Activated T-cell treated with anti-CD3 and anti-CD28 coated beads, Interleukin-2, amount 50 U/mL, for 24 hours (primary cell): Measurements from ENCODE around the gene SMC4.

Experiments
- DNase-seq: peaks from one replicate; pipeline ENCODE4 v3.0.0-alpha.2; 2020
- H3K27ac Mint-ChIP-seq: 2 replicates; pipeline ENCODE4 v1.8.0; 2020; ENCODE audit warnings: mild to moderate bottlenecking, mixed read lengths
- H3K27me3 Mint-ChIP-seq: 2 replicates; pipeline ENCODE4 v1.8.0; 2020; ENCODE audit warnings: mixed read lengths
- H3K36me3 Mint-ChIP-seq: 2 replicates; pipeline ENCODE4 v1.8.0; 2020; ENCODE audit warnings: low read depth, mixed read lengths
- H3K4me1 Mint-ChIP-seq: 2 replicates; pipeline ENCODE4 v1.8.0; 2020; ENCODE audit warnings: low read depth, mixed read lengths
- H3K4me3 Mint-ChIP-seq: 2 replicates; pipeline ENCODE4 v1.8.0; 2020; ENCODE audit warnings: mild to moderate bottlenecking, moderate library complexity, mixed read lengths
- H3K9me3 Mint-ChIP-seq: 2 replicates; pipeline ENCODE4 v1.8.0; 2020; ENCODE audit warnings: mixed read lengths

Gene SMC4

GRCh38 chr3:160470181-160470580 is 70.7 kb downstream of the SMC4 start:
- H3K27ac Mint-ChIP-seq: no peak overlapping the region
- no peaks in the 10 kb centered on the region for H3K4me1 Mint-ChIP-seq
- no peaks in the 10 kb centered on the region for H3K36me3 Mint-ChIP-seq
- DNase-seq: no peak
- no peak overlapping the region for H3K4me3 Mint-ChIP-seq
- H3K27me3 Mint-ChIP-seq: peaks cover 16% of the 10 kb centered on the region
- peaks cover 15% of the 10 kb centered on the region for H3K9me3 Mint-ChIP-seq

- Mint-ChIP-seq H3K27me3 (peaks cover 23% of the 10 kb centered on the region), H3K4me1 (no peaks in the 10 kb centered on the region), H3K36me3 (no peaks in the 10 kb centered on the region), H3K9me3 (peaks cover 15% of the 10 kb centered on the region), H3K4me3 (no peak overlapping the region), H3K27ac (no peak overlapping the region)
- DNase-seq: no peak
These were observed 72.4 kb downstream of the SMC4 start for GRCh38 chr3:160471892-160472291.

- no peak for DNase-seq
- Mint-ChIP-seq H3K4me1 (no peaks in the 10 kb centered on the region), H3K27me3 (peaks cover 20% of the 10 kb centered on the region), H3K36me3 (no peaks in the 10 kb centered on the region), H3K4me3 (no peak overlapping the region), H3K27ac (no peak overlapping the region), H3K9me3 (peaks cover 15% of the 10 kb centered on the region)
These were observed 72.9 kb downstream of the SMC4 start for GRCh38 chr3:160472344-160472743.

- Mint-ChIP-seq H3K9me3 (peaks cover 15% of the 10 kb centered on the region), H3K4me1 (no peaks in the 10 kb centered on the region), H3K4me3 (no peak overlapping the region), H3K27me3 (peaks cover 22% of the 10 kb centered on the region), H3K36me3 (no peaks in the 10 kb centered on the region), H3K27ac (no peak overlapping the region)
- no peak for DNase-seq
These were observed 73.8 kb downstream of the SMC4 start for GRCh38 chr3:160473221-160473620.

- no peaks in the 10 kb centered on the region for H3K36me3 Mint-ChIP-seq
- H3K27me3 Mint-ChIP-seq: peaks cover 20% of the 10 kb centered on the region
- no peaks in the 10 kb centered on the region for H3K4me1 Mint-ChIP-seq
- H3K9me3 Mint-ChIP-seq: peaks cover 15% of the 10 kb centered on the region
- H3K27ac Mint-ChIP-seq: no peak overlapping the region
- no peak overlapping the region for H3K4me3 Mint-ChIP-seq
- DNase-seq: no peak
These were observed 74.5 kb downstream of the SMC4 start for GRCh38 chr3:160473978-160474377.

GRCh38 chr3:160474416-160474838 is 75.0 kb downstream of the SMC4 start:
- H3K27ac Mint-ChIP-seq: no peak overlapping the region
- H3K36me3 Mint-ChIP-seq: no peaks in the 10 kb centered on the region
- no peaks in the 10 kb centered on the region for H3K4me1 Mint-ChIP-seq
- DNase-seq: no peak
- H3K27me3 Mint-ChIP-seq: peaks cover 19% of the 10 kb centered on the region
- H3K9me3 Mint-ChIP-seq: peaks cover 15% of the 10 kb centered on the region
- no peak overlapping the region for H3K4me3 Mint-ChIP-seq

- no peaks in the 10 kb centered on the region for H3K4me1 Mint-ChIP-seq
- no peaks in the 10 kb centered on the region for H3K36me3 Mint-ChIP-seq
- no peak overlapping the region for H3K4me3 Mint-ChIP-seq
- H3K27me3 Mint-ChIP-seq: peaks cover 20% of the 10 kb centered on the region
- H3K9me3 Mint-ChIP-seq: peaks cover 9% of the 10 kb centered on the region
- DNase-seq: no peak
- no peak overlapping the region for H3K27ac Mint-ChIP-seq
These were observed 75.7 kb downstream of the SMC4 start for GRCh38 chr3:160475153-160475552.

- Mint-ChIP-seq H3K27ac (no peak overlapping the region), H3K4me3 (no peak overlapping the region), H3K27me3 (peaks cover 20% of the 10 kb centered on the region), H3K9me3 (peaks cover 6% of the 10 kb centered on the region), H3K4me1 (no peaks in the 10 kb centered on the region), H3K36me3 (no peaks in the 10 kb centered on the region)
- DNase-seq: no peak
These were observed 76.4 kb downstream of the SMC4 start for GRCh38 chr3:160475884-160476283.

GRCh38 chr3:160477750-160478149 is 78.3 kb downstream of the SMC4 start:
- H3K4me3 Mint-ChIP-seq: no peak overlapping the region
- H3K9me3 Mint-ChIP-seq: no peaks in the 10 kb centered on the region
- H3K4me1 Mint-ChIP-seq: no peaks in the 10 kb centered on the region
- peaks cover 20% of the 10 kb centered on the region for H3K27me3 Mint-ChIP-seq
- no peaks in the 10 kb centered on the region for H3K36me3 Mint-ChIP-seq
- DNase-seq: no peak
- no peak overlapping the region for H3K27ac Mint-ChIP-seq

GRCh38 chr3:160478338-160478737 is 78.9 kb downstream of the SMC4 start:
- H3K4me1 Mint-ChIP-seq: no peaks in the 10 kb centered on the region

GRCh38 chr3:160479376-160479775 is 79.9 kb downstream of the SMC4 start:
- no peak for DNase-seq
- H3K4me3 Mint-ChIP-seq: no peak overlapping the region
- H3K9me3 Mint-ChIP-seq: no peaks in the 10 kb centered on the region
- H3K27ac Mint-ChIP-seq: no peak overlapping the region
- no peaks in the 10 kb centered on the region for H3K4me1 Mint-ChIP-seq
- H3K27me3 Mint-ChIP-seq: peaks cover 25% of the 10 kb centered on the region
- no peaks in the 10 kb centered on the region for H3K36me3 Mint-ChIP-seq

More at GRCh38 chr3:160478338-160478737, 78.9 kb downstream of the SMC4 start:
- Mint-ChIP-seq H3K4me3 (no peak overlapping the region), H3K9me3 (no peaks in the 10 kb centered on the region), H3K36me3 (no peaks in the 10 kb centered on the region), H3K27me3 (peaks cover 23% of the 10 kb centered on the region), H3K27ac (no peak overlapping the region)
- no peak for DNase-seq

- H3K36me3 Mint-ChIP-seq: no peaks in the 10 kb centered on the region
- H3K4me3 Mint-ChIP-seq: no peak overlapping the region
- H3K27ac Mint-ChIP-seq: no peak overlapping the region
- no peaks in the 10 kb centered on the region for H3K9me3 Mint-ChIP-seq
- H3K27me3 Mint-ChIP-seq: peaks cover 20% of the 10 kb centered on the region
- H3K4me1 Mint-ChIP-seq: peaks cover 5% of the 10 kb centered on the region
- no peak for DNase-seq
These were observed 81.5 kb downstream of the SMC4 start for GRCh38 chr3:160480931-160481330.

- Mint-ChIP-seq H3K36me3 (no peaks in the 10 kb centered on the region), H3K27ac (no peak overlapping the region), H3K27me3 (peaks cover 17% of the 10 kb centered on the region), H3K4me1 (peaks cover 5% of the 10 kb centered on the region), H3K4me3 (no peak overlapping the region), H3K9me3 (no peaks in the 10 kb centered on the region)
- DNase-seq: no peak
These were observed 82.4 kb downstream of the SMC4 start for GRCh38 chr3:160481856-160482255.

GRCh38 chr3:160482796-160483195 is 83.3 kb downstream of the SMC4 start:
- Mint-ChIP-seq H3K27me3 (peaks cover 17% of the 10 kb centered on the region), H3K9me3 (no peaks in the 10 kb centered on the region), H3K36me3 (no peaks in the 10 kb centered on the region), H3K4me1 (peaks cover 5% of the 10 kb centered on the region), H3K4me3 (no peak overlapping the region), H3K27ac (no peak overlapping the region)
- DNase-seq: no peak
